GM18505 (cell line): ENCODE results near the gene SSBP4.
"Not testable (repeated sequence)": the region's sequence is repeated elsewhere in the genome, so short reads cannot be mapped to it uniquely, and the experiment has no call there.

Experiments
- ATAC-seq: cut with Tn5 transposase; IDR thresholded peaks from one replicate; pipeline ENCODE4 v1.9.1; 2021; ENCODE audit not compliant: unreplicated experiment
- POLR2A ChIP-seq: IDR thresholded peaks from 4 replicates; pipeline ENCODE4 v1.6.1; 2011; ENCODE audit warnings: borderline replicate concordance; ENCODE audit not compliant: insufficient read depth, insufficient read length; ENCODE audit errors: extremely low read depth

SSBP4 gene

DNA sequence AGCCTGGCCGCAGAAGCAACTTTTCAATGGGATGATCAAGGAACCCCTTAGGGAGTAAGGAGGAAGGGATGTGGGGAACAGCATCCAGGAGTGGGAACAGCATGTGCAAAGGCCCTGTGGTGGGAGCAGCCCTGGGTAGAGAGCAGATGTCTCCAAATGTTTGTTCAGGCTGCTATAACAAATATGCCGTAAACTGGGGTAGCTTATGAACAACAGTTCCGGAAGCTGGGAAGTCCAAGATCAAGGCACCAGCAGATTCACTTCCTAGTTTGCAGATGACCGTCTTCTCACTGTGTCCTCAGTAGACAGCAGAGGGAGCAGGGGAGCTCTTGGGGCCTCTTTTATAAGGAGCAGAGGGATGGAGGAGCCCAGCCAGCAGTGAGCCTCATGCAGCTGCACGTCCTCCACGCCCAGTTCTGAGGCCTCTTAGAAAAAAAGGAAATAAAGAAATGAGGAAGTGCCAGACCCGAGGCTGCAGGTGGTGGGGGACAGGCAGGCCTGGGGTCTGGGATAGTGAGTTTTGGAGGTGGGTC, 17.6 kb upstream of the SSBP4 start:
- no peak for ATAC-seq
- TF ChIP-seq POLR2A: no peak

DNA sequence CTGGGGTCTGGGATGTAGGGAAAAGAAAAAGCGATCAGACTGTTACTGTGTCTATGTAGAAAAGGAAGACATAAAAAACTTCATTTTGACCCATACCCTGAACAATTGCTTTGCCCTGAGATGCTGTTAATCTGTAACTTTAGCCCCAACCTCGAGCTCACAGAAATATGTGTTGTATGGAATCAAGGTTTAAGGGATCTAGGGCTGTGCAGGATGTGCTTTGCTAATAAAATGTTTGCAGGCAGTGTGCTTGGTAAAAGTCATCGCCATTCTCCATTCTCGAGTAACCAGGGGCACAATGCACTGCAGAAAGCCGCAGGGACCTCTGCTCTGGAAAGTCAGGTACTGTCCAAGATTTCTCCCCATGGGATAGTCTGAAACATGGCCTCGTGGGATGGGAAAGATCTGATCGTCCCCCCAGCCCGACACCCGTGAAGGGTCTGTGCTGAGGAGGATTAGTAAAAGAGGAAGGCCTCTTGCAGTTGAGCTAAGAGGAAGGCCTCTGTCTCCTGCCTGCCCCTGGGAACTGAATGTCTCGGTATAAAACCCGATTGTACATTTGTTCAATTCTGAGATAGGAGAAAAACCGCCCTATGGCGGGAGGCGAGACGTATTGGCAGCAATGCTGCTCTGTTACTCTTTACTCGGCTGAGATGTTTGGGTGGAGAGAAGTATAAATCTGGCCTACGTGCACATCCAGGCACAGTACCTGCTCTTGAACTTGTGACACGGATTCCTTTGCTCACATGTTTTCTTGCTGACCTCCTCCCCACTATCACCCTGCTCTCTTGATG, 16.5 kb upstream of the SSBP4 start:
- ATAC-seq: not testable (repeated sequence)

DNA sequence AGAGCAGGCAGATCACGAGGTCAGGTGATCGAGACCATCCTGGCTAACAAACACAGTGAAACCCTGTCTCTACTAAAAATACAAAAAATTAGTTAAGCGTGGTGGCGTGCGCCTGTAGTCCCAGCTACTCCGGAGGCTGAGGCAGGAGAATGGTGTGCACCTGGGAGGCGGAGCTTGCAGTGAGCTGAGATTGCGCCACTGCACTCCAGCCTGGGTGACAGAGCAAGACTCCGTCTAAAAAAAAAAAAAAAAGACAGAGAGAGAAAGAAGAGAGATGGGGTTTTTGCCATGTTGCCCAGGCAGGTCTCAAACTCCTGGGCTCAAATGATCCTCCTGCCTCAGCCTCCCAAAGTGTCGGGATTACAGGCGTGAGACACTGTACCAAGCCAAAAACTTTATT, 13.4 kb upstream of the SSBP4 start:
- ATAC-seq: not testable (repeated sequence)

DNA sequence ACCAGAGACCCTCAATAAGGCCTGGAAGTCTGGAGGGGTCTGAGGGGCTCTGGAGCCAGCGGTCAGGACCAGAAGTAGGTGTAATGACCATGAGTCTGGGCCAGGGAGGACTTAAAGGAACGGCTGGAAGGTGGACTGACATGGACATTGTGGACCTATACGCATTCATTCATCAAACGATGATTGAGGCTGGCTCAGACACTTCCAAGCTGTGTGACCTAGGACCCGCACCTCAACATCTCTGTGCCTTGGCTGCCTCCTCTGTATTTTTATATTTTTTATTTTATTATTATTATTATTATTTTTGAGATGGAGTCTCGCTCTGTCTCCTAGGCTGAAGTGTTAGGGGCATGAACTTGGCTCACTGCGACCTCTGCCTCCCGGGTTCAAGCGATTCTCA, 12.4 kb upstream of the SSBP4 start:
- no peak for TF ChIP-seq POLR2A
- no peak for ATAC-seq

DNA sequence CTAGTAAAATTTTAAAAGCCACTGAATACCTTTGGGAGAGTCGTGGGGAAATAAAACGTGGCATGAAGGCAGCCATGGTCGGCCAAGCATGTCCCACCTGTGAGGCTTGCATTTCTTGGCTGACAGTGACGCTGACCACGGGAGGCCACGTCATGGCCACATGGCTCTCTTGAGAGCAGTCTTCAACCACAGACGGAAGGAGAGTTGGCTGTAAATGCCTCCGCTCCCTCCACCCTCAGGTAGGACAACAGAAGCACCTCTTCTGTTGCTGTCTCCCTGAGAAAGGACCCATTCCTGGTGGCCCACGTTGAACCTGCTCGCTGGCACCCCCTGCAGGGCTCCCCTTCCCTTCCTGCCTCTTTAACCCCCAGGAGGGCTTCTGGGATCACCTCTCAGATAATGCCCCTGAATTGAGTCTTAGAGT, 11.1 kb upstream of the SSBP4 start:
- peak; percentile 30 for TF ChIP-seq POLR2A
- ATAC-seq: peak; percentile 64

DNA sequence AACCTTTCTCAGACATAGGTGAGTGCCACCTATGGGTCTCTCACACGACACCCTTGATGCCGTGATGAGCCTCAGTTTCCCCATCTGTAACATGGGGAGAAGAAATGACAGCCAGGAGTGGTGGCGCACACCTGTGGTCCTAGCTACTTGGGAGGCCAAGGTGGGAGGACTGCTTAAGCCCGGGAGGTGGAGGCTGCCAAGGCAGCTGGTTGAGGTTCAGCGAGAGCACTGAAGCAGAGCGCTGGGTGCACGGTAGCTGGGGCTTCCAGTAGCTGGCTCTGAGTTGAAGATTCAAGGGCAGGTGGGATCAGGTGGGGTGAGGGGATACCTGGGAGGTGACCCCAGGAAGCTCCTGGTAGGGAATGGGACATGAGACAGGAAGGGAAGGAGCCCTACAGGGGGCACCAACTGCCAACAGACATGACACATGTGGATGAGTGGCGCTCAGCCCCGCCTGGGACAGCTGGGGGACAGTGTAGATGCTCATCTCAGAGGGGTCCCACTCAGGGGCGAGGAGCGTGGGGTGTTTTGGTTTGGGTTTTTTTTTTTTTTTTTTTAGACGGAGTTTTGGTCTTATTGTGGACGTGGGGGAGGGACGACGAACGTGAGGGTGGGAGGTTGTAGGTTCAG, 6.5 kb upstream of the SSBP4 start:
- ATAC-seq: no peak
- TF ChIP-seq POLR2A: no peak

DNA sequence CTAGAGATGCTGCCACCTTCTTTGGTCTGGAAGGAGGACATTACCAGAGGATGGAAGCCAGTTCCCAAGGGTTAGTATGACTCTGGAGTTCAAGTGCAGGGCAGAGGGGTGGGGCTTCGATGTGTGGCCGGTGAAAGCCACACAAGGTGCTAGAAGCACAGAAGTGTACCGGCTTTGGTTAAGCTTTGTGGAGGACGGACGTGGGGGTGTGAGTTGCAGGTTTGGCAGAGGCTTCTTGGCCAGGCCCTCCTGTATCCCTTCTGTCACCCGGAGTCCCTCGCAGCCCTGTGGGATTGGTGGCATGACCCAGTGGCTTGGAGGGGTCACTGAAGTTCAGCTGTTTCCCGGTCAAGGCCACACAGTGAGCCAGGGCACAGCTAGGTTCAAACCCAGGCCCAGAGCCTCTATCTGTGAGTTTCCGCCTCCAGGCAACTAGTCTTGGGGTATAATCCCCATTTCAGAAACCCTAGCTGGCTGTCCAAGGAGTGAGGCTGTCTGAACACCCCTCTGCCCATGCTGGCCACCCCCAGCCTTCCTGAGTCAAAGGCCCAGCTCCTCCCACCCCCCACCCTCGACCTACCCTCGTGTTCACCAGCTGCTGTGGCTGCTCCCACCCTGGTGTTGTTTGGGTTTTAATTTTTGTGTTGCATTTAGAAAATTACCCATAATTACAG, 4.6 kb upstream of the SSBP4 start:
- no peak for ATAC-seq
- no peak for TF ChIP-seq POLR2A

DNA sequence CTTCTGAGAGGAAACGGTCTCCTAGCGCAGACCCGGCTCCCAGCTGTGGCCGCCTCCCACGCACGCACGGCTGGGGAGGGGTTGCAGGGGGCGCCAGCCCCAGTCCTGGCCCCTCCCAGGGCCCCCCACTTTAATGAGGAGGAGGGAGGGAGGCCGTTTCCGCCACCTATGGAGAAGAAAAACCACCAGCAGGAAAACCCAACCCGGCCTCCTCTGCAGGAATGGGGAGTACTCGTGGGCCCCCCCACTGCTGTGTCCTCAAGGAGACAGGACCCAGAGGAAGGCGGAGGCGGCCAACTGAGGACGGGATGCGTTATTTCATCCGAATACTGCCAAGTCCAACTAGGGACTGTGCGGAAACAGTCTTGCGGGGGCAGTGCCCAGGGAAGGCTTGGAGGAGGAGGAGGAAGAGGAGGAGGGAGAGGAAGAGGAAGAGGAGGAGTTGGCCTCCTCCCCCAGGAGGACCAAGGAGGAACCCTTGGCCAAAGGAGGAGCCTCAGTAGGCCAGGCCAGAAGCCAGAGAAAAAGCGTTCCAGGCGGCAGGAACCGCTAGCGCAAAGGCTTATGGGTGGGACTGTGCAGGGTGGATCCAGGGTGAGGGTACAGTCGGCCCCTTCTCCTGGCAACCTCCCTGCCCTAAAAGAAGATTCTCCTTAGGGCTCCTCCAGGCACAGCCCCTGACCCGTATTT, 3.9 kb upstream of the SSBP4 start:
- TF ChIP-seq POLR2A: no peak
- no peak for ATAC-seq

DNA sequence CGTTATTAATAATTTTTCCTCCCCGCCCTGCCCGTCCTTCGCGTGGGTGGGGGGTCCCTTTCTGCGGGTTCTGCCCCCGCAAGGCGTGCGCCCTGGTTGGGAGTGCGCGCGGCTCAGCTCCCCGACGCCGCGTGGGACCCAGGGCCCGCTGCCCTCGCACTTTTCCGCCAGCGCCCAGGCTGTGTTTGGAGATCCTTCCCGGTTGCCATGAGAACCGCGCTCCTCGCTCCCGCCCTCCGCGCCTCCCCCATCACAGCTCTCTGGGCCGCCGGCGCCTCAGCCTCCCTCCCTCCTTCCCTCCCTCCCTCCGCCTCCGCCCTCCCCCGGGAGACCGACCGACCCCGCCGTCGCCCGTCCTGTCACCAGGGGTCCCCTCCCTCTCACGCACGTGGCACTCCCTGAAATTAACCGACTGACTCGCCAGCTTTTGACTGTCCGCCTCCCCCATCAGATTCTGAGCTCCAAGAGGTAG, 2.4 kb upstream of the SSBP4 start:
- ATAC-seq: no peak
- TF ChIP-seq POLR2A: no peak

DNA sequence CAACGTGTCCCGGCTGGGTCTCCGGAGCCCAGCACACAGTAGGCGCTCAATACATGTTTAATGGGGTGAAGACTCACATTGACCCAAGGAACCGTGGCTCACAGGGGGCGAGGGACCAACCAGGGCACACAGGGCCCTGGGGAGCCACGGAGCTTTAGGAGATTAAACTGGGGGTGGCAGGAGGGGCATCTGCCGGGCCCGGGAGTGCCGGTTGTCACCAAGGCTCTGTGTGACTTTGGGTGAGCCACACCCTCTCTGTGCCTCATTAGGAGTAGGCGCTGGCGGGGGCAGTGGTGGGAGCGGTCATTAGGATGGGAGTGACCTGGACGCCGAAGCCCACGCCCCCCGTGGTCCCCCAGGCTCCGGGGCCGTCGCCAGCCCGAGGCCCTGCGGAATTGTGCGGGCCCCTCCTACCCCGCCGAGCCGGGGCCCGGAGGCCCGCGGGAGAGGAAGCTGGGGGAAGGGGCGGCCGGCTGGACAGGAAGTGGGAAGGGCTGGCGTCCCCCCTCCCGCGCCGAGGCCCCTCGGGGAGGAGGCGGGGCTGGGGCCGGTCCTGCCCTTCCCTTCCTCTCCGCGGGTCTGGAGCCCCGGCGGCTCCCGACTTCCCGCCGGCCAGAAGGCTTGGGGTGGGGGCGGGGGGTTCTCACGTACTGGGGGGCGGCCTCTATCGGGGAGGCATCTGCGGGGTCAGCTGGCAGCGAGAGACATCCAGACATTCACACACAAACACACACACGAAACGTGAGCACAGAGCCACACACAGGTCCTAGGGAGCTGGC, 1.8 kb upstream of the SSBP4 start:
- TF ChIP-seq POLR2A: no peak
- ATAC-seq: no peak

DNA sequence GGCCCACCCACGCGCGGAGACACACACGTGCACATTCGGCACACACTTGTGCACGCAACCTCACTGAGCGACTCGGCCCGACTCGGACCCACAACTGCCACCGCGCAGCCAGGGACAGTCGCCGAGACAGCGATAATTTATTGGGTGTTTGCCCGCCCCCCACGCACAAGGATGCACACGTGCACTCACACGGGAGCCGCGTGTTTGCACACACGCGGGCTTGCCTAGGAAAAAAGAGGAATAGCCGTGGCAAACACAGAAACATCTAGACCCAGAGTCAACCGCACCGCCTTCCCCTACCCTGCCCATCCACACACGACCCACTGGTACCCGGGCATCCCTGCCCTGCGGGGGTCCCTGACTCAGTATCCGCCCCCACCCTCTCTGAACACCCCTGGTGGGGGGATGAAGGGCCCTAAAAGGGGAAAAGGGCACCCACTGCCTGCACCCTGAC, 1.1 kb upstream of the SSBP4 start:
- ATAC-seq: no peak
- no peak for TF ChIP-seq POLR2A

DNA sequence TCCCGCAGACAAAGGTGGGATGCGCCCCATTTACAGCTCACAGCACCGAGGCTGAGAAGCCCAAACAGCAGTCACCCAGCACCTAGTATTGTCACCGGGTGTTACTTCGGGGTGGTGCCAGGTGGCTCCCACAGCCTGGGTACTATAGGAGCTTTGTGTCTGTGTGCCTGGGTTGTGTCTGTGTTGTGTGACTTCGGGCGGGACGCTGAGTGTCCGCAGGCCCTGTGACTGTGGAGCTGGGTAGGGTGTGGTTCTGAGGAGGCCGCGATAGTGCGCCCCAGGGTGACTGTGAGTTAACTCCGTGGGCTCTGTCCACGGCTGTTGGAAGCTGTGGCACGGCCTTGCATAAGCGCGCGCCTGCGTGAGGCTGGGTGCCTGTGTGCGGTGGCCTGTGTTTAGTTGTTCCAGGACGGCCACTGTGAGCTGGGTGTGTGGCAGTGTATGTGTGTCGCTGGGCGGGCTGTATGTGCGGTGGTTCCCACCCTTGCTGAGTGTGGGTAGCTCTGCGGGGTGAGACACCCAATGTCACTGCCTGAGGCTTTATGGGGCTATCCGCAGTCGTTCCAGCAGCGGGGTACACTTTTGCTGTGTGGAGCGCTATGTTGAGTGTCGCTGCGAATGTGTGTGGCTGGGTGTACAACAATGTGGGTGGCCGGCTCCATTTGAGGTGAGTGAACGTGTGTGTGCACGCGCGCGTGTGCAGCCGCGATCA, 559 bp upstream of the SSBP4 start:
- peak; percentile 8 for ATAC-seq
- TF ChIP-seq POLR2A: no peak

DNA sequence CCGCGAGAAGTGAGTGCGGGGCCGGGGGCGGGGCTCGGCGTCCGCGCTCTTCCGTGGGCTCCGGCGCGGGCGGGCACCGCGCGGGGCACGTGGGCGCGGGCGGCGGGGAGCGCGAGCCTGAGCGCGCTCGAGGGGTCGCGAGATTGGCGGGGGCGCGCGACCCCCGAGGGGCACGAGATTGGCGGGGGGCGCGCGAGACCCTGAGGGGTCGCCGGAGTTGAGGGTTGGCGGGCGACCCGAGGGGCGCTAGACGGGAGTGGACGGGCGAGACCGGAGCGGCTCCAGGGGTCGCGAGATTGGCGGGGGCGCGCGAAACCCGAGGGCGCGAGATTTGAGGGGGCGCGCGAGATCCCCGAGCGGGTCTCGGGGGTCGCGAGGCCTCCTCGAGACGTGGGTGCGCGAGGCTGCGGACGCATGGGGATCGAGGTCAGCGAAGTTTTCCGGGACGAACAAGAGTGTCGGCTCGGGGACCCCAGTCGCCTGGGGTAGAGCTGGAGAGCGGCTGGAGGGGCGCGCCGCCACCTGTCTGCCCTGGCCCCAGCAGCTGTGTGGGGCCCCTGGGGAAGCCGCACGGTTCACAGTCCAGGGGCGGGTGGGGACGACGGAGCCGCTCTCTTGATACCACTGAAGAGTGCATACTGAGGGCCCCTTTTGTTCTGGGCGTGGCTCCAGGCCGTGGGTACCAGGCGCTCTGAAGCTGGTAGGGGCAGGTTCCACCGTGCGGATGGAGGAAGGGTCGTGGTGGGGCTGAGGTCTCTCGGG, 682 bp downstream of the SSBP4 start:
- no peak for TF ChIP-seq POLR2A
- ATAC-seq: peak; percentile 11
